HG02884 (cell line): ENCODE data around the gene FAT1.

Experiments
- ATAC-seq: cut with Tn5 transposase; IDR thresholded peaks from one replicate; pipeline ENCODE4 v1.9.1; 2021; ENCODE audit warnings: mild to moderate bottlenecking, moderate library complexity; ENCODE audit not compliant: unreplicated experiment

The FAT1 gene

GRCh38 chr4:186621959-186622553 lies 101.6 kb downstream of the FAT1 start:
- ATAC-seq = no peak

- ATAC-seq = no peak
These were observed 104.6 kb downstream of the FAT1 start for GRCh38 chr4:186619088-186619487.

- no peak for ATAC-seq
These were observed 105.7 kb downstream of the FAT1 start for GRCh38 chr4:186617921-186618320.

GRCh38 chr4:186607490-186607889 lies 116.2 kb downstream of the FAT1 start:
- ATAC-seq = no peak

- no peak for ATAC-seq
These were observed 117.1 kb downstream of the FAT1 start for GRCh38 chr4:186606591-186606992.

GRCh38 chr4:186605261-186605865 lies 118.3 kb downstream of the FAT1 start:
- ATAC-seq = no peak

- no peak for ATAC-seq
These were observed 119.4 kb downstream of the FAT1 start for GRCh38 chr4:186604124-186604807.

GRCh38 chr4:186602978-186603377 lies 120.7 kb downstream of the FAT1 start:
- no peak for ATAC-seq

GRCh38 chr4:186599483-186599882 lies 124.2 kb downstream of the FAT1 start:
- no peak for ATAC-seq

GRCh38 chr4:186598686-186599085 lies 125.0 kb downstream of the FAT1 start:
- no peak for ATAC-seq

GRCh38 chr4:186596850-186597390 lies 126.7 kb downstream of the FAT1 start:
- no peak for ATAC-seq

GRCh38 chr4:186596346-186596745 lies 127.3 kb downstream of the FAT1 start:
- no peak for ATAC-seq

GRCh38 chr4:186593587-186593973 lies 130.1 kb downstream of the FAT1 start:
- ATAC-seq = no peak

- no peak for ATAC-seq
These were observed 130.6 kb downstream of the FAT1 start for GRCh38 chr4:186592966-186593586.

GRCh38 chr4:186592445-186592844 lies 131.2 kb downstream of the FAT1 start:
- ATAC-seq = no peak

- ATAC-seq = no peak
These were observed 132.0 kb downstream of the FAT1 start for GRCh38 chr4:186591651-186592050.

GRCh38 chr4:186588503-186588902 lies 135.2 kb downstream of the FAT1 start:
- no peak for ATAC-seq

- ATAC-seq = peak; percentile 81
These were observed 136.1 kb downstream of the FAT1 start for GRCh38 chr4:186587416-186588018.

GRCh38 chr4:186586205-186586604 lies 137.5 kb downstream of the FAT1 start:
- ATAC-seq = no peak

GRCh38 chr4:186584912-186585311 lies 138.7 kb downstream of the FAT1 start:
- ATAC-seq = no peak

GRCh38 chr4:186581421-186581820 lies 142.2 kb downstream of the FAT1 start:
- no peak for ATAC-seq
